Right forelimb (tissue), 1 donor: ENCODE results near the gene CLTCL1.

Source experiments
- DNase-seq: peaks from one replicate; pipeline ENCODE4 v3.0.0-alpha.2; 2018

Gene CLTCL1

GRCh38 chr22:19244600-19245352 lies 46.7 kb downstream of the CLTCL1 start:
- no peak for DNase-seq

GRCh38 chr22:19242699-19243098 lies 48.8 kb downstream of the CLTCL1 start:
- no peak for DNase-seq

GRCh38 chr22:19241593-19241906 lies 50.0 kb downstream of the CLTCL1 start:
- DNase-seq, result no peak

GRCh38 chr22:19240813-19241592 lies 50.5 kb downstream of the CLTCL1 start:
- no peak for DNase-seq

GRCh38 chr22:19239464-19239863 lies 52.1 kb downstream of the CLTCL1 start:
- no peak for DNase-seq

GRCh38 chr22:19238900-19239299 lies 52.6 kb downstream of the CLTCL1 start:
- DNase-seq, result no peak

- DNase-seq, result no peak
These were observed 55.6 kb downstream of the CLTCL1 start for GRCh38 chr22:19235874-19236273.

- no peak for DNase-seq
These were observed 57.2 kb downstream of the CLTCL1 start for GRCh38 chr22:19234126-19234896.

GRCh38 chr22:19233189-19233661 lies 58.3 kb downstream of the CLTCL1 start:
- no peak for DNase-seq

GRCh38 chr22:19232623-19233022 lies 58.9 kb downstream of the CLTCL1 start:
- DNase-seq, result no peak

GRCh38 chr22:19231986-19232385 lies 59.5 kb downstream of the CLTCL1 start:
- DNase-seq, result no peak

- no peak for DNase-seq
These were observed 61.9 kb downstream of the CLTCL1 start for GRCh38 chr22:19229600-19229999.

- DNase-seq, result no peak
These were observed 63.3 kb downstream of the CLTCL1 start for GRCh38 chr22:19228179-19228578.

GRCh38 chr22:19226428-19226827 lies 65.1 kb downstream of the CLTCL1 start:
- no peak for DNase-seq

GRCh38 chr22:19225560-19225959 lies 66.0 kb downstream of the CLTCL1 start:
- DNase-seq, result no peak

GRCh38 chr22:19224985-19225384 lies 66.5 kb downstream of the CLTCL1 start:
- no peak for DNase-seq

- DNase-seq, result no peak
These were observed 67.0 kb downstream of the CLTCL1 start for GRCh38 chr22:19224557-19224956.

GRCh38 chr22:19223617-19224016 lies 67.9 kb downstream of the CLTCL1 start:
- DNase-seq, result no peak

- no peak for DNase-seq
These were observed 68.4 kb downstream of the CLTCL1 start for GRCh38 chr22:19223110-19223509.

GRCh38 chr22:19222242-19223005 lies 69.1 kb downstream of the CLTCL1 start:
- DNase-seq, result no peak

- DNase-seq, result no peak
These were observed 70.7 kb downstream of the CLTCL1 start for GRCh38 chr22:19220867-19221266.

GRCh38 chr22:19218541-19219233 lies 72.8 kb downstream of the CLTCL1 start:
- DNase-seq, result no peak
